NCI-H128 (cell line): ENCODE results near the gene ADCY10.
"Not testable (repeated sequence)": the region's sequence is repeated elsewhere in the genome, so short reads cannot be mapped to it uniquely, and the experiment has no call there.

Experiments
- DNase-seq: peaks from one replicate; lab custom pipeline; 2025; ENCODE audit not compliant: unreplicated experiment; lab: John Stamatoyannopoulos, UW

The ADCY10 gene

GRCh38 chr1:167860231-167860923 is 53.6 kb downstream of the ADCY10 start:
- no peak for DNase-seq

GRCh38 chr1:167856711-167857418 is 57.1 kb downstream of the ADCY10 start:
- DNase-seq: no peak

- DNase-seq: no peak
Observed at GRCh38 chr1:167854184-167854583, 59.8 kb downstream of the ADCY10 start.

GRCh38 chr1:167849666-167850065 is 64.3 kb downstream of the ADCY10 start:
- DNase-seq: no peak

- no peak for DNase-seq
Observed at GRCh38 chr1:167842872-167843271, 71.1 kb downstream of the ADCY10 start.

GRCh38 chr1:167841530-167841929 is 72.4 kb downstream of the ADCY10 start:
- DNase-seq: no peak

- DNase-seq: no peak
Observed at GRCh38 chr1:167839009-167839408, 74.9 kb downstream of the ADCY10 start.

GRCh38 chr1:167837326-167837725 is 76.6 kb downstream of the ADCY10 start:
- no peak for DNase-seq

- DNase-seq: no peak
Observed at GRCh38 chr1:167836197-167836596, 77.7 kb downstream of the ADCY10 start.

- DNase-seq: no peak
Observed at GRCh38 chr1:167833904-167834303, 80.0 kb downstream of the ADCY10 start.

- no peak for DNase-seq
Observed at GRCh38 chr1:167832693-167833092, 81.2 kb downstream of the ADCY10 start.

GRCh38 chr1:167830668-167831067 is 83.3 kb downstream of the ADCY10 start:
- DNase-seq: not testable (repeated sequence)

GRCh38 chr1:167829868-167830267 is 84.1 kb downstream of the ADCY10 start:
- DNase-seq: no peak

- DNase-seq: no peak
Observed at GRCh38 chr1:167826127-167826526, 87.8 kb downstream of the ADCY10 start.

- no peak for DNase-seq
Observed at GRCh38 chr1:167825419-167826079, 88.4 kb downstream of the ADCY10 start.

- DNase-seq: no peak
Observed at GRCh38 chr1:167824163-167824794, 89.7 kb downstream of the ADCY10 start.

- no peak for DNase-seq
Observed at GRCh38 chr1:167821969-167822685, 91.8 kb downstream of the ADCY10 start.

GRCh38 chr1:167821356-167821685 is 92.6 kb downstream of the ADCY10 start:
- no peak for DNase-seq

GRCh38 chr1:167820684-167821355 is 93.1 kb downstream of the ADCY10 start:
- DNase-seq: no peak

- DNase-seq: no peak
Observed at GRCh38 chr1:167819849-167820683, 93.9 kb downstream of the ADCY10 start.
